GM18951 (cell line): Measurements from ENCODE around the gene OR13A1.
"Not testable (repeated sequence)": the region's sequence is repeated elsewhere in the genome, so short reads cannot be mapped to it uniquely, and the experiment has no call there.

Experiments used
- POLR2A ChIP-seq: IDR thresholded peaks from 4 replicates; pipeline ENCODE4 v1.6.1; 2011; ENCODE audit warnings: mild to moderate bottlenecking; ENCODE audit not compliant: insufficient read length, insufficient read depth; ENCODE audit errors: extremely low read depth
- in situ Hi-C: fragments of 300-500 bp; cut with MboI; formaldehyde crosslinking; loops from one replicate; pipeline ENCODE4 v1.12.0; 2022; ENCODE audit warnings: low sequenced_read_pairs, mixed read lengths, inconsistent platforms; ENCODE audit not compliant: unreplicated experiment

Gene OR13A1

GRCh38 chr10:45315508-45315907 is at the start of gene OR13A1:
TSS of gene OR13A1 (minus strand) at chr10:45315608. CDS start at chr10:45304422, 11,186 bp downstream.
- no peak for TF ChIP-seq POLR2A
- in situ Hi-C loops = no loop called here

- in situ Hi-C loops = not testable (repeated sequence)
Observed at GRCh38 chr10:45361983-45362799, 46.8 kb upstream of the OR13A1 start.

GRCh38 chr10:45358961-45359360 is 43.6 kb upstream of the OR13A1 start:
- in situ Hi-C loops = not testable (repeated sequence)

- no peak for TF ChIP-seq POLR2A
- in situ Hi-C loops = no loop called here
Observed at GRCh38 chr10:45355494-45355893, 40.1 kb upstream of the OR13A1 start.

GRCh38 chr10:45354261-45354660 is 38.9 kb upstream of the OR13A1 start:
- no peak for TF ChIP-seq POLR2A
- in situ Hi-C loops = no loop called here

GRCh38 chr10:45353186-45353585 is 37.8 kb upstream of the OR13A1 start:
- in situ Hi-C loops = no loop called here
- no peak for TF ChIP-seq POLR2A

GRCh38 chr10:45348196-45348765 is 32.9 kb upstream of the OR13A1 start:
- in situ Hi-C loops = not testable (repeated sequence)

GRCh38 chr10:45347464-45347863 is 32.1 kb upstream of the OR13A1 start:
- in situ Hi-C loops = not testable (repeated sequence)

GRCh38 chr10:45346652-45347335 is 31.4 kb upstream of the OR13A1 start:
- in situ Hi-C loops = not testable (repeated sequence)

GRCh38 chr10:45340420-45340819 is 25.0 kb upstream of the OR13A1 start:
- in situ Hi-C loops = not testable (repeated sequence)

- in situ Hi-C loops = no loop called here
- no peak for TF ChIP-seq POLR2A
Observed at GRCh38 chr10:45339894-45340293, 24.5 kb upstream of the OR13A1 start.

- in situ Hi-C loops = not testable (repeated sequence)
Observed at GRCh38 chr10:45331824-45332223, 16.4 kb upstream of the OR13A1 start.

GRCh38 chr10:45326864-45327263 is 11.5 kb upstream of the OR13A1 start:
- in situ Hi-C loops = not testable (repeated sequence)

- TF ChIP-seq POLR2A = no peak
- in situ Hi-C loops = no loop called here
Observed at GRCh38 chr10:45325116-45325515, 9.7 kb upstream of the OR13A1 start.

- TF ChIP-seq POLR2A = no peak
- in situ Hi-C loops = no loop called here
Observed at GRCh38 chr10:45319702-45320101, 4.3 kb upstream of the OR13A1 start.
